CMK (cell line): ENCODE results near the gene PSMD8.
"Not testable (repeated sequence)": the region's sequence is repeated elsewhere in the genome, so short reads cannot be mapped to it uniquely, and the experiment has no call there.

ENCODE experiments used
- DNase-seq: peaks from one replicate; pipeline ENCODE4 v3.0.0-alpha.2; 2010; ENCODE audit warnings: low read depth

Gene PSMD8

GRCh38 chr19:38374332-38375097 is at the start of gene PSMD8:
Gene PSMD8, plus strand, starts transcription at chr19:38374571. Its CDS starts 31 bp downstream, at chr19:38374602.
- peak; percentile 95 for DNase-seq

- DNase-seq: no peak
These were observed 47.8 kb upstream of the PSMD8 start for GRCh38 chr19:38326591-38326990.

GRCh38 chr19:38329651-38330050 is 44.7 kb upstream of the PSMD8 start:
- no peak for DNase-seq

- no peak for DNase-seq
These were observed 42.6 kb upstream of the PSMD8 start for GRCh38 chr19:38331728-38332127.

GRCh38 chr19:38333245-38333644 is 41.1 kb upstream of the PSMD8 start:
- DNase-seq: no peak

GRCh38 chr19:38335949-38336637 is 38.3 kb upstream of the PSMD8 start:
- DNase-seq: peak; percentile 92

- peak; percentile 95 for DNase-seq
These were observed 37.6 kb upstream of the PSMD8 start for GRCh38 chr19:38336638-38337359.

- DNase-seq: no peak
These were observed 37.1 kb upstream of the PSMD8 start for GRCh38 chr19:38337360-38337653.

- not testable (repeated sequence) for DNase-seq
These were observed 35.4 kb upstream of the PSMD8 start for GRCh38 chr19:38339011-38339410.

- DNase-seq: no peak
These were observed 33.4 kb upstream of the PSMD8 start for GRCh38 chr19:38340927-38341326.

GRCh38 chr19:38346837-38347236 is 27.5 kb upstream of the PSMD8 start:
- DNase-seq: no peak

GRCh38 chr19:38350883-38351282 is 23.5 kb upstream of the PSMD8 start:
- DNase-seq: no peak

- no peak for DNase-seq
These were observed 22.4 kb upstream of the PSMD8 start for GRCh38 chr19:38351865-38352395.

- DNase-seq: no peak
These were observed 21.8 kb upstream of the PSMD8 start for GRCh38 chr19:38352611-38353010.

GRCh38 chr19:38355728-38356725 is 18.3 kb upstream of the PSMD8 start:
- no peak for DNase-seq

- DNase-seq: no peak
These were observed 16.3 kb upstream of the PSMD8 start for GRCh38 chr19:38358071-38358470.

- no peak for DNase-seq
These were observed 14.9 kb upstream of the PSMD8 start for GRCh38 chr19:38359242-38360021.

- no peak for DNase-seq
These were observed 14.0 kb upstream of the PSMD8 start for GRCh38 chr19:38360351-38360750.

- no peak for DNase-seq
These were observed 13.3 kb upstream of the PSMD8 start for GRCh38 chr19:38360839-38361631.

- peak; percentile 57 for DNase-seq
These were observed 12.7 kb upstream of the PSMD8 start for GRCh38 chr19:38361633-38362075.
